GM19455 (cell line): ENCODE measurements around the gene AP1S1.
"Not testable (repeated sequence)": the region's sequence is repeated elsewhere in the genome, so short reads cannot be mapped to it uniquely, and the experiment has no call there.

Experiments used
- ATAC-seq: cut with Tn5 transposase; IDR thresholded peaks from one replicate; pipeline ENCODE4 v1.9.1; 2021; ENCODE audit not compliant: unreplicated experiment

Gene AP1S1

DNA sequence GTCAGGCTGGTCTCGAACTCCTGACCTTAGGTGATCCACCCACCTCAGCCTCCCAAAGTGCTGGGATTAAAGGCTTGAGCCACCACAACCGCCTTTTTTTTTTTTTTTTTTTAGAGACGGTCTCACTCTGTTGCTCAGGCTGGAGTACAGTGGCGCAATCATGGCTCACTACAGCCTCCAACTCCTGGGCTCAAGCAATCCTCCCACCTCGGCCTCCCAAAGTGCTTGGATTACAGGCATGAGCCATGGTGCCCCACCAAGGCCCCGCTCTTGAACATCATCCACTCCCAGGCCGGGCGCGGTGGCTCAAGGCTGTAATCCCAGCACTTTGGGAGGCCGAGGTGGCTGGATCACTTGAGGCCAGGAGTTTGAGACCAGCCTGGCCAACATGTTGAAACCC, 45.2 kb downstream of the AP1S1 start:
- not testable (repeated sequence) for ATAC-seq

DNA sequence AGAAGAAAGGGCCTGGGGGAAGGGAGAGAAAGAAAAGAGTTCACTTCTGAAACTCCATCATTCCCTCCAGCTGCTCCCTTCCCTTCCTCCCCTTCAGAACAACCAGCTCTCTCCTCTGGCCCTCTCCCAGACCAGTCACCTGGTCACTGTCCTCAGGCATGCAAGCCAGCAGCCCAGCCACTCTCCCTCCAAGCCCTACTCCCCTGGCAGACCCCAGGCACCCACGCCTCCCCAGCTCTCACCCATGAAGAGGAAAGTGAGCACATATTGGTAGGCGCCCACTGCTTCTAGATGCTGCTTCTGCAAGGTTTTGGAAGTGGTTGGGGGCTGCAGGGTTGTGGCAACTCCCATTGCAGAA, 46.2 kb downstream of the AP1S1 start:
- ATAC-seq, result no peak

- ATAC-seq, result no peak
Measured at GRCh38 chr7:101200862-101201599, 46.8 kb downstream of the AP1S1 start, which contains the start of gene MOGAT3. TSS of gene MOGAT3 (minus strand) at chr7:101201036. CDS start at chr7:101200854, 182 bp downstream.

DNA sequence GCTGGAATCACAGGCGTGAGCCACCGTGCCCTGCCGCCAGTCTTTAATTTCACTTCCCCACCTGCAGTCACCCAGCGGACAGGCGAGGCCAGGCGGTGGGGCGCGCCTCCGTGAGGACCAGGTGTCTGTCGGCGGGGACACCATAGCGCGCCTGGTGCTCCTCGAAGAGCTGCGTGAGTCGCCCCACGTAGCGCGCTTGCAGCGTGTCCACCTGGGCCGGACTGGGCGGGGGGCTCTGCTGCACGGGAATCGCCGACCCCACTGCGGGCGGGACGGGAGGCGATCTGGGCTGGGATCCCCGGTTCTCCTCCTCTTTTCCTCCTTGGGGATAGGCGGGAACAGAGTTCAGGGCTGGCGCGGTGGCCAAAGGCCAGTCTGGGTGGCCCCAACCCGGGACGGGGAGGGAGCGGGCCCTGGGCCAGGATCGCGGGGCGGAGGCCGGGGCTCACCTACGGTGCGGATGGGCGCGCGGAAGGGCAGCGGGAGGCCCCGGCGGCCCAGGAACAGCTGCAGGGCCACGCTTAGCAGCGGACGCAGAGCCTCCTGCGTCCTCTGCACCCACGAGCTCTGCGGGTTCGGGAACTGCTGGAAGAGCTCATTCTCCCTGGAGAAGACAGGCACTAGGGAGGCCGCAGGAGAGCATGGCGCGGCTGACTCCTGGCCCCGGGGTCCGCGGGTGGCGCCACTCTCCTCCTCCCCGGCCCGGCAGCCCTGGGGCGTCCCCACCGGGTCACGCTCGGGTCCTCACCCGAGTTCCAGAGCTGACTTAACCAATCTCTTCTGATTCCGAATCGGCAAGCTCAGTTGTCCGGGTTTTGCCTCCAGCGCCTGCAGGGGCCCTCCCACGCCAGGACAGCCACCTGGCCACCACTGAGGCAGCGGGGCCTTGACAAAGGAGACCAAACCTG, 47.7 kb downstream of the AP1S1 start:
- ATAC-seq, result no peak

- no peak for ATAC-seq
Measured at GRCh38 chr7:101202603-101202918, 48.3 kb downstream of the AP1S1 start.

DNA sequence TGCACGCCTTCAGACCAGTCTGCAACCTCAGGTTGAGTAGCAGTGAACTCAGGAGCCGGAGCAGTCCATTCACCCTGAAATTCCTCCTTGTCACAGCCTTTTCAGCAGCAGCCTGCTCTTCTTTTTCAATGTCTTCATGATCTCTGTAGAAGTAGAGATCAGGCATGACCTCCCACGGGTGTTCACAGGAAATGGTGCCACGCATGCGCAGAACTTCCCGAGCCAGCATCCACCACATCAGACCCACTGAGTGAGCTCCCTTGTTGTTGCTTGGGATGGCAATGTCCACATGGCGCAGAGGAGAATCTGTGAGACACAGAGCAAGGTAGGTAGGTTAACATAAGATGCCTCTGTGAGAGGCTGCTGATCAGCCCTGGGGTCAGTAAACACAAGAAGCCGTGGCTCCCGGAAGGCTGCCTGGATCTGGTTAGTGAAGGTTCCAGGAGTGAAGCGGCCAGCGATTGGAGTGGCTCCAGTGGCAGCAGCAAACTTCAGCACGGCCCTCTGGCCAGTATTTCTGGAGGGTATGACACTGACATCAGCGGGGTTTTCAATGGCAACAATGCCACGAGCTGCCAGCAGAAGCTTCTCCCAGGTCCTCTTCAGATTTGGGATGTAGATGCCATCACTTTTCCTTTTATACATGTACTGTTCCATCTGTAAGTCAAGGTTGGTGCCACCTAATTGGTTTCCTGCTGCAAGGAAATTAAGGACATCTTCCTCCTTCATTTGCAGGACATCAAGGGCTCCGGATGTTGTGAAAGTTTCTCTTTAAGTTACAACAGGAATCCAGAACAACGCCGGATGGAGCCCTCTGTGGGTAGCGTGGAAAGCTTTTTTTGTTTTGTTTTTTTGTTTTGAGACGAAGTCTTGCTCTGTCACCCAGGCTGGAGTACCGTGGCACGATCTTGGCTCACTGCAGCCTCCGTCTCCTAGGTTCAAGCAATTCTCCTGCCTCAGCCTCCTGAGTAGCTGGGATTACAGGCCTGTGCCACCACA, 49.8 kb downstream of the AP1S1 start:
- not testable (repeated sequence) for ATAC-seq

GRCh38 chr7:101205901-101206664, 51.8 kb downstream of the AP1S1 start:
- ATAC-seq, result no peak

GRCh38 chr7:101206665-101207042, 52.4 kb downstream of the AP1S1 start:
- ATAC-seq, result no peak

DNA sequence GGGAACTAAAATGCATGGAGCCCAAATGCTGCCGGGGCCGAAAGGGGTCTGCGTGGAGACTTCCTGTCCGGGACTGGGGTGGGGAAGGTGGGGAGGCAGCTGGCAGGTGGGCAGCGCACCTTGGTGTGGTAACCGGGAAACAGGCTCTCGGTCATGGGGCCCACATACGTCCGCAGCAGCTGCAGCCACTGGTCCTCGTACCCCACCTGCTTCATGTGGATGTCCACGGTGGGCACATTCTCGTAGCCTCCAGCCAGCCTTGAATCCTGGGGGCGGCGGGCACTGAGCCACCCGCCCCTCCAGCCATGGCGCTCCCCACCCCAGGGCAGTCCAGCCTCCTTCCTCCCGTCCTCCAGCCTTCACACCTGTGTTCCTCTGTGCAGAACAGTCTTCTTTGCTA, 53.2 kb downstream of the AP1S1 start:
- ATAC-seq, result no peak

- ATAC-seq, result no peak
Measured at GRCh38 chr7:101208794-101209193, 54.5 kb downstream of the AP1S1 start.

DNA sequence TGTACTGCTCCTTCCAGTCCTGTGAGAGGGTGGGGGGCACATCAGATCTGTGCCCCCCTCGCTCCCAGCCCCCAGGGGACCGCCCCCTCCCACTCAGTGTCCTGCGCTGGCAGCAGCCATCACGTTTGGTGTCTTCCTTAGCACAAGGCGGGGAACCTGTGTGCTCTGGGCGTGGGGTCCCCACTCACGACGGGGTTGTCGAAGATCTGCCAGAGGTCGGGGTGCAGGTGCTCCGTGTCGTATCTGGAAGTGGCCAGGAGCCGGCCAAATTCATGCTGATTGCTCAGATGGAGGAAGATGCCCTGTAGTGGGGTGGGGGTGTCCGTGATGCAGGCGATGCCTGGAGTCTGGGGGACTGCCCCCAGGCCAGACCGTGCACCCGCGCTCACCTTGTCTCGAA, 55.9 kb downstream of the AP1S1 start:
- no peak for ATAC-seq
